Measurements from ENCODE around the gene OR10H1. TPM values are rescaled to one million over a fixed set of nuclear protein-coding genes. Genes with fewer than 3 reads are reported as not detected.
"Not testable (repeated sequence)": the region's sequence is repeated elsewhere in the genome, so short reads cannot be mapped to it uniquely, and the experiment has no call there.

The OR10H1 gene
- total RNA-seq, 2 experiments from 2014 or later: not detected

GRCh38 chr19:15813916-15814315 is 1.5 kb downstream of the OR10H1 start:
- Mint-ChIP-seq H3K27me3 (peaks cover 23% of the 10 kb centered on the region), H3K36me3 (ENCODE audit: low read depth) (no peaks in the 10 kb centered on the region), H3K9me3 (no peaks in the 10 kb centered on the region), H3K4me1 (peaks cover 2% of the 10 kb centered on the region), H3K4me3 (no peak overlapping the region), H3K27ac (no peak overlapping the region)
- ChIA-PET CTCF (no interaction called here), POLR2A (no interaction called here)
- no peak for DNase-seq

- H3K36me3 Mint-ChIP-seq (ENCODE audit: low read depth): no peaks in the 10 kb centered on the region
- ChIA-PET CTCF (interaction anchor here (0.6 kb wide), 1 partner anchor 32 kb away, joined by 3 read pairs; no protein-coding TSS in a partner anchor), POLR2A (no interaction called here)
- no peak overlapping the region for H3K4me3 Mint-ChIP-seq
- no peak overlapping the region for H3K27ac Mint-ChIP-seq
- peak; percentile 26 for DNase-seq
- H3K27me3 Mint-ChIP-seq: peaks cover 23% of the 10 kb centered on the region
- peaks cover 2% of the 10 kb centered on the region for H3K4me1 Mint-ChIP-seq
- H3K9me3 Mint-ChIP-seq: no peaks in the 10 kb centered on the region
Measured at GRCh38 chr19:15812060-15812722, 3.3 kb downstream of the OR10H1 start.

- H3K4me3 Mint-ChIP-seq: no peak overlapping the region
- no peak overlapping the region for H3K27ac Mint-ChIP-seq
- no peaks in the 10 kb centered on the region for H3K9me3 Mint-ChIP-seq
- ChIA-PET POLR2A (no interaction called here), CTCF (interaction anchor here (0.6 kb wide), 1 partner anchor 31 kb away, joined by 3 read pairs; no protein-coding TSS in a partner anchor)
- no peaks in the 10 kb centered on the region for H3K36me3 Mint-ChIP-seq (ENCODE audit: low read depth)
- DNase-seq: no peak
- H3K27me3 Mint-ChIP-seq: peaks cover 23% of the 10 kb centered on the region
- H3K4me1 Mint-ChIP-seq: peaks cover 2% of the 10 kb centered on the region
Measured at GRCh38 chr19:15811476-15811875, 4.0 kb downstream of the OR10H1 start.

GRCh38 chr19:15810335-15810734 is 5.1 kb downstream of the OR10H1 start:
- no peaks in the 10 kb centered on the region for H3K36me3 Mint-ChIP-seq (ENCODE audit: low read depth)
- H3K4me1 Mint-ChIP-seq: peaks cover 2% of the 10 kb centered on the region
- no peak overlapping the region for H3K27ac Mint-ChIP-seq
- CTCF ChIA-PET: interaction anchor here (1.1 kb wide), 1 partner anchor 12 kb away, joined by 3 read pairs; no protein-coding TSS in a partner anchor
- POLR2A ChIA-PET: no interaction called here
- no peak overlapping the region for H3K4me3 Mint-ChIP-seq
- H3K9me3 Mint-ChIP-seq: no peaks in the 10 kb centered on the region
- DNase-seq: no peak
- H3K27me3 Mint-ChIP-seq: peaks cover 28% of the 10 kb centered on the region

- H3K4me3 Mint-ChIP-seq; H3K27me3 Mint-ChIP-seq; H3K36me3 Mint-ChIP-seq (ENCODE audit: low read depth); H3K9me3 Mint-ChIP-seq; H3K27ac Mint-ChIP-seq; DNase-seq; POLR2A ChIA-PET; H3K4me1 Mint-ChIP-seq; CTCF ChIA-PET: not testable (repeated sequence)
Measured at GRCh38 chr19:15794279-15794678, 21.2 kb downstream of the OR10H1 start.

- POLR2A ChIA-PET: no interaction called here
- Mint-ChIP-seq H3K36me3 (ENCODE audit: low read depth) (no peaks in the 10 kb centered on the region), H3K27me3 (no peaks in the 10 kb centered on the region), H3K9me3 (no peaks in the 10 kb centered on the region), H3K4me1 (no peaks in the 10 kb centered on the region), H3K4me3 (no peak overlapping the region), H3K27ac (no peak overlapping the region)
- CTCF ChIA-PET: no interaction called here
- no peak for DNase-seq
Measured at GRCh38 chr19:15790096-15790495, 25.4 kb downstream of the OR10H1 start.

- Mint-ChIP-seq H3K27ac (no peak overlapping the region), H3K4me3 (no peak overlapping the region), H3K36me3 (ENCODE audit: low read depth) (no peaks in the 10 kb centered on the region), H3K9me3 (no peaks in the 10 kb centered on the region), H3K27me3 (no peaks in the 10 kb centered on the region), H3K4me1 (no peaks in the 10 kb centered on the region)
- ChIA-PET POLR2A (no interaction called here), CTCF (no interaction called here)
- DNase-seq: no peak
Measured at GRCh38 chr19:15788594-15789270, 26.7 kb downstream of the OR10H1 start.

GRCh38 chr19:15787611-15788155 is 27.8 kb downstream of the OR10H1 start, which contains the start of gene OR10H5:
OR10H5 (plus strand) TSS chr19:15787661; CDS start chr19:15794049, 6,388 bp downstream.
- Mint-ChIP-seq H3K4me3 (no peak within 1 kb of the TSS), H3K27ac (no peak within 1 kb of the TSS), H3K36me3 (ENCODE audit: low read depth) (no peaks in the 10 kb centered on the region), H3K9me3 (no peaks in the 10 kb centered on the region), H3K27me3 (no peaks in the 10 kb centered on the region), H3K4me1 (no peaks in the 10 kb centered on the region)
- no peak for DNase-seq
- CTCF ChIA-PET: no interaction called here
- POLR2A ChIA-PET: no interaction called here

- H3K9me3 Mint-ChIP-seq; DNase-seq; H3K36me3 Mint-ChIP-seq (ENCODE audit: low read depth); H3K27ac Mint-ChIP-seq; H3K4me1 Mint-ChIP-seq; H3K27me3 Mint-ChIP-seq; POLR2A ChIA-PET; CTCF ChIA-PET; H3K4me3 Mint-ChIP-seq: not testable (repeated sequence)
Measured at GRCh38 chr19:15782896-15783295, 32.6 kb downstream of the OR10H1 start.

GRCh38 chr19:15782211-15782610 is 33.3 kb downstream of the OR10H1 start:
- Mint-ChIP-seq H3K27me3 (no peaks in the 10 kb centered on the region), H3K9me3 (no peaks in the 10 kb centered on the region), H3K4me1 (no peaks in the 10 kb centered on the region), H3K36me3 (ENCODE audit: low read depth) (no peaks in the 10 kb centered on the region), H3K4me3 (no peak overlapping the region), H3K27ac (no peak overlapping the region)
- ChIA-PET POLR2A (no interaction called here), CTCF (interaction anchor here (0.6 kb wide), 1 partner anchor 148 kb away, joined by 4 read pairs; no protein-coding TSS in a partner anchor)
- no peak for DNase-seq

- DNase-seq: no peak
- H3K36me3 Mint-ChIP-seq (ENCODE audit: low read depth): no peaks in the 10 kb centered on the region
- H3K4me3 Mint-ChIP-seq: no peak overlapping the region
- ChIA-PET POLR2A (no interaction called here), CTCF (interaction anchor here (0.6 kb wide), 1 partner anchor 148 kb away, joined by 4 read pairs; no protein-coding TSS in a partner anchor)
- no peaks in the 10 kb centered on the region for H3K27me3 Mint-ChIP-seq
- no peak overlapping the region for H3K27ac Mint-ChIP-seq
- H3K9me3 Mint-ChIP-seq: no peaks in the 10 kb centered on the region
- H3K4me1 Mint-ChIP-seq: no peaks in the 10 kb centered on the region
Measured at GRCh38 chr19:15781661-15782060, 33.8 kb downstream of the OR10H1 start.

- Mint-ChIP-seq H3K4me1 (no peaks in the 10 kb centered on the region), H3K9me3 (no peaks in the 10 kb centered on the region), H3K27me3 (no peaks in the 10 kb centered on the region), H3K4me3 (no peak overlapping the region), H3K27ac (no peak overlapping the region), H3K36me3 (ENCODE audit: low read depth) (no peaks in the 10 kb centered on the region)
- CTCF ChIA-PET: interaction anchor here (0.5 kb wide), 1 partner anchor 31 kb away, joined by 3 read pairs; no protein-coding TSS in a partner anchor
- POLR2A ChIA-PET: no interaction called here
- no peak for DNase-seq
Measured at GRCh38 chr19:15780610-15781418, 34.6 kb downstream of the OR10H1 start.
